Measurements from ENCODE around the gene MTHFD1L. TPM values are rescaled to one million over a fixed set of nuclear protein-coding genes. Genes with fewer than 3 reads are reported as not detected.

Gene MTHFD1L
- total and polyA plus RNA-seq, 2 of the 4 experiments (the other 2 are of a cell fraction) = 43.5 to 53.2 TPM

GRCh38 chr6:150881911-150882481 lies 16.5 kb downstream of the MTHFD1L start:
- Histone ChIP-seq H3K27ac (ENCODE audit: insufficient read depth, low read length) (peak overlapping the region; percentile 100; the same call in 1 of the 2 replicates), H3K56ac (ENCODE audit: extremely low read depth, insufficient read depth, low read length) (peak overlapping the region; percentile 72), H2BK5ac (ENCODE audit: low read depth, low read length, poor library complexity, severe bottlenecking) (peak overlapping the region; percentile 99), H4K5ac (ENCODE audit: low read depth, low read length) (peak overlapping the region; percentile 99; the same call in 1 of the 2 replicates), H2AK5ac (ENCODE audit: low read depth, low read length) (no peak overlapping the region), H3K23ac (ENCODE audit: low read depth, low read length) (peak overlapping the region; percentile 80; the same call in 1 of the 2 replicates), H2AK9ac (replicated peaks; ENCODE audit: low read depth, low read length, poor library complexity) (no peak overlapping the region), H4K8ac (ENCODE audit: low read depth in 2 of 2, low read length in 2 of 2) (peak overlapping the region; percentile 97), H3K18ac (ENCODE audit: low read depth, low read length) (peak overlapping the region; percentile 100), H2AFZ (replicated peaks; ENCODE audit: low read length, poor library complexity) (no peak overlapping the region), H3K79me1 (ENCODE audit: low read depth in 1 of 2, low read length in 2 of 2) (peaks cover 26 to 62% of the 10 kb centered on the region in 2 experiments), H2BK120ac (ENCODE audit: low read depth, low read length) (peak overlapping the region; percentile 88), H3K36me3 (ENCODE audit: control insufficient read depth, insufficient read depth, low read length) (peaks cover 50% of the 10 kb centered on the region), H2BK20ac (ENCODE audit: low read depth, low read length) (peak overlapping the region; percentile 67), H3K4me1 (ENCODE audit: control insufficient read depth, insufficient read depth, low read length) (peaks cover 27% of the 10 kb centered on the region), H4K91ac (ENCODE audit: insufficient read depth, low read depth, low read length) (peak overlapping the region; percentile 73), H3K4me3 (ENCODE audit: insufficient read depth, low read depth, low read length) (no peak overlapping the region), H3K14ac (replicated peaks; ENCODE audit: low read depth, low read length) (peak overlapping the region; percentile 81), H2BK15ac (ENCODE audit: low read depth, low read length) (peak overlapping the region; percentile 60; the same call in 2 of the 3 replicates), H3K4me2 (ENCODE audit: low read depth, low read length) (peak overlapping the region; percentile 16; the same call in 1 of the 2 replicates), H3K4ac (ENCODE audit: low read depth, low read length) (peak overlapping the region; percentile 81; the same call in 1 of the 2 replicates), H3K9me3 (ENCODE audit: control insufficient read depth, insufficient read depth, low read length) (no peaks in the 10 kb centered on the region), H3K9ac (ENCODE audit: low read depth, low read length) (peak overlapping the region; percentile 34; the same call in 1 of the 2 replicates), H4K20me1 (ENCODE audit: insufficient read depth, low read length) (0 out of 2 replicates have a peak, but pooled peaks cover 2% of the 10 kb centered on the region), H3K27me3 (ENCODE audit: control insufficient read depth, insufficient read depth, low read length) (no peaks in the 10 kb centered on the region), H3K9me1 (ENCODE audit: insufficient read depth, low read length) (peaks cover 8% of the 10 kb centered on the region; the same call in 1 of the 2 replicates)
- dilution Hi-C loops (cut with HindIII; ENCODE audit: low sequenced_read_pairs, unreplicated experiment) (no loop called here), in situ Hi-C loops (cut with MboI; ENCODE audit: low sequenced_read_pairs) (no loop called here), intact Hi-C loops (cut with micrococcal nuclease) (loop anchor here (1.0 to 5.0 kb wide), 2 partner anchors 25 to 65 kb away; no protein-coding TSS in a partner anchor)
- WGBS, 2 experiments (ENCODE audit: extremely low coverage in 2 of 2, insufficient read length in 1 of 2) = 0% methylated on average over 2 of the region's 3 CpGs; no CpG with 5 or more reads in 1 of the 2 experiments
- POLR2A ChIA-PET (ENCODE audit: unreplicated experiment) = interaction anchor here (1.2 kb wide), 1 partner anchor 16 kb away, joined by 3 read pairs; no protein-coding TSS in a partner anchor
- ATAC-seq (ENCODE audit: low read depth) = peak; percentile 91
- peak; percentile 100 for DNase-seq
- no TSS peak for BruUV-seq (replicated peaks)
- CTCF ChIA-PET = interaction anchor here (0.6 to 2.0 kb wide), 3 partner anchors 10 to 26 kb away, joined by 4 to 11 read pairs (median 4); no protein-coding TSS in a partner anchor
- TF ChIP-seq USF2 (IDR thresholded peaks at IDR 0.05; ENCODE audit: low read depth, low read length) (no peak), MAZ (IDR thresholded peaks at IDR 0.05; ENCODE audit: borderline replicate concordance, low read depth, low read length) (no peak), RAD21 (IDR thresholded peaks at IDR 0.05; ENCODE audit: low read length) (no peak), BHLHE40 (IDR thresholded peaks at IDR 0.05; ENCODE audit: low read depth, low read length) (peak; percentile 4; the same call in 1 of the 2 replicates), MXI1 (IDR thresholded peaks at IDR 0.05; ENCODE audit: borderline replicate concordance, low read depth, low read length) (peak; percentile 34; the same call in 1 of the 2 replicates), CTCF (conservative IDR thresholded peaks at IDR 0.05; ENCODE audit: low read depth, low read length) (no peak), CHD1 (IDR thresholded peaks at IDR 0.05; ENCODE audit: low read depth, low read length) (no peak), RCOR1 (IDR thresholded peaks at IDR 0.05; ENCODE audit: insufficient replicate concordance, low read length) (no peak), ELK1 (IDR thresholded peaks at IDR 0.05; ENCODE audit: borderline replicate concordance, low read depth, low read length) (no peak), SMC3 (IDR thresholded peaks at IDR 0.05; ENCODE audit: low read depth, low read length) (no peak), RFX5 (IDR thresholded peaks at IDR 0.05; ENCODE audit: low read depth, low read length) (no peak), CEBPB (IDR thresholded peaks at IDR 0.05; ENCODE audit: low read depth, low read length) (no peak), MAFK (IDR thresholded peaks at IDR 0.05; ENCODE audit: low read depth, low read length) (0 out of 2 replicates have a peak, but pooled peaks have one; percentile 4)
